ENCODE results near the gene DSPP. TPM values are rescaled to one million over a fixed set of nuclear protein-coding genes. Genes with fewer than 3 reads are reported as not detected.

Gene DSPP
- polyA plus RNA-seq, 1 donor (not counting 4 experiments of a cell fraction or from before 2014, with no cell fraction given): not detected

DNA sequence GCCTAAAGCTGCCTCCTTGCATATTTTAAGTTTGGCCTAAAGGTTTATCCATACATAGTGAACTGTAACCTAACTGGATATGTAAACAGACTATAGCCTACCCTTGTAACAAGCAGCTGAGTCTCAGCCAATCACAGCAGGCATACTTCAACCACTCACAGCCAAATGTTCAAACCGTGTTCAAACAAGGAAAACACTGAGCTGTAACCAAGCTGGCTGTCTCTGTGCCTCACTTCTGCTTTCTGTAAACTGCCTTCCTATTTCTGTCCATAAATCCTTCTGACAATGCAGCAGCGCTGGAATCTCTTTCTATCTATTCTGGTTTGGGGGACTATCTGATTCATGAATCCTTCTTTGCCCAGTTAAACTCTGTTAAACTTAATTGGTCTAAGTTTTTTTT, 16.4 kb downstream of the DSPP start:
- FAIRE-seq (no peak), DNase-seq (ENCODE audit: low read depth, low spot score) (no peak)
- no peaks in the 10 kb centered on the region for H3K9me3 ChIP-seq (ENCODE audit: control insufficient read depth, low read depth, low read length)
- no peak overlapping the region for H3K4me3 ChIP-seq (ENCODE audit: control insufficient read depth in 2 of 3, extremely low read depth in 1 of 3, insufficient read depth in 2 of 3, low read depth in 1 of 3, low read length in 3 of 3)
- dilution Hi-C loops (cut with MboI; ENCODE audit: extremely low pct_ligation_motif_present, low sequenced_read_pairs): no loop called here
- no peaks in the 10 kb centered on the region for H3K36me3 ChIP-seq (ENCODE audit: control insufficient read depth in 2 of 2, extremely low read depth in 1 of 2, insufficient read depth in 2 of 2, low read length in 2 of 2)
- no peak overlapping the region for H2AFZ ChIP-seq (ENCODE audit: control insufficient read depth, low read length)
- H3K4me1 ChIP-seq (ENCODE audit: control insufficient read depth, extremely low read depth, insufficient read depth, low read length): no peaks in the 10 kb centered on the region
- TF ChIP-seq EZH2 (IDR thresholded peaks at IDR 0.05; ENCODE audit: low read length) (no peak), CTCF (optimal IDR thresholded peaks at IDR 0.05 in 1 of 3, IDR thresholded peaks at IDR 0.05 in 1 of 3, conservative IDR thresholded peaks at IDR 0.05 in 1 of 3; ENCODE audit: extremely low read depth in 1 of 3, insufficient read depth in 2 of 3, low read length in 3 of 3) (no peak)
- no peak overlapping the region for H3K27ac ChIP-seq (ENCODE audit: control insufficient read depth, insufficient read depth, low read length)
- H3K9me1 ChIP-seq (ENCODE audit: control insufficient read depth, extremely low read depth, insufficient read depth, low read length): no peaks in the 10 kb centered on the region
- no peak overlapping the region for H3K9ac ChIP-seq (ENCODE audit: control insufficient read depth, extremely low read depth, insufficient read depth, low read length)
- no peaks in the 10 kb centered on the region for H3K79me2 ChIP-seq (ENCODE audit: control insufficient read depth, insufficient read depth, low read length)
- H3K27me3 ChIP-seq (ENCODE audit: control insufficient read depth, extremely low read depth, insufficient read depth, low read length): peaks cover 6% of the 10 kb centered on the region
- no peak overlapping the region for H3K4me2 ChIP-seq (ENCODE audit: control insufficient read depth, extremely low read depth, insufficient read depth, low read depth, low read length)
- no peaks in the 10 kb centered on the region for H4K20me1 ChIP-seq (ENCODE audit: control insufficient read depth, extremely low read depth, insufficient read depth, low read length)

GRCh38 chr4:87631668-87632067, 23.3 kb downstream of the DSPP start:
- no peak overlapping the region for H3K4me3 ChIP-seq (ENCODE audit: control insufficient read depth in 2 of 3, extremely low read depth in 1 of 3, insufficient read depth in 2 of 3, low read depth in 1 of 3, low read length in 3 of 3)
- no peaks in the 10 kb centered on the region for H4K20me1 ChIP-seq (ENCODE audit: control insufficient read depth, extremely low read depth, insufficient read depth, low read length)
- no peak overlapping the region for H3K9ac ChIP-seq (ENCODE audit: control insufficient read depth, extremely low read depth, insufficient read depth, low read length)
- dilution Hi-C loops (cut with MboI; ENCODE audit: extremely low pct_ligation_motif_present, low sequenced_read_pairs): no loop called here
- no peak overlapping the region for H2AFZ ChIP-seq (ENCODE audit: control insufficient read depth, low read length)
- H3K27ac ChIP-seq (ENCODE audit: control insufficient read depth, insufficient read depth, low read length): no peak overlapping the region
- no peaks in the 10 kb centered on the region for H3K79me2 ChIP-seq (ENCODE audit: control insufficient read depth, insufficient read depth, low read length)
- DNase-seq (ENCODE audit: low read depth, low spot score): no peak
- H3K9me3 ChIP-seq (ENCODE audit: control insufficient read depth, low read depth, low read length): no peaks in the 10 kb centered on the region
- FAIRE-seq: no peak
- no peak overlapping the region for H3K4me2 ChIP-seq (ENCODE audit: control insufficient read depth, extremely low read depth, insufficient read depth, low read depth, low read length)
- H3K4me1 ChIP-seq (ENCODE audit: control insufficient read depth, extremely low read depth, insufficient read depth, low read length): no peaks in the 10 kb centered on the region
- no peaks in the 10 kb centered on the region for H3K27me3 ChIP-seq (ENCODE audit: control insufficient read depth, extremely low read depth, insufficient read depth, low read length)
- no peaks in the 10 kb centered on the region for H3K36me3 ChIP-seq (ENCODE audit: control insufficient read depth in 2 of 2, extremely low read depth in 1 of 2, insufficient read depth in 2 of 2, low read length in 2 of 2)
- no peak for TF ChIP-seq CTCF (optimal IDR thresholded peaks at IDR 0.05 in 1 of 3, IDR thresholded peaks at IDR 0.05 in 1 of 3, conservative IDR thresholded peaks at IDR 0.05 in 1 of 3; ENCODE audit: extremely low read depth in 1 of 3, insufficient read depth in 2 of 3, low read length in 3 of 3)
- no peak for TF ChIP-seq EZH2 (IDR thresholded peaks at IDR 0.05; ENCODE audit: low read length)
- H3K9me1 ChIP-seq (ENCODE audit: control insufficient read depth, extremely low read depth, insufficient read depth, low read length): no peaks in the 10 kb centered on the region
